GM23248 (cell line): ENCODE measurements around the gene ZDHHC3.

Experiments
- EZH2 ChIP-seq: fragments of 200-600 bp; sonication (generic); IDR thresholded peaks from 2 replicates; pipeline ENCODE4 v1.6.1; 2018; ENCODE audit warnings: antibody characterized with exemption, mild to moderate bottlenecking; ENCODE audit not compliant: insufficient read depth, poor library complexity, severe bottlenecking
- EZH2phosphoT487 ChIP-seq: fragments of 200-600 bp; sonication (generic); IDR thresholded peaks from 2 replicates; pipeline ENCODE4 v1.6.1; 2018; ENCODE audit warnings: antibody characterized with exemption, moderate library complexity, mild to moderate bottlenecking, low read depth; ENCODE audit not compliant: insufficient read depth

- TF ChIP-seq EZH2phosphoT487 (no peak), EZH2 (no peak)
Observed at GRCh38 chr3:44952689-44953088, 23.3 kb downstream of the ZDHHC3 start.
